TTC549 (cell line): ENCODE results near the gene MMP17.

Experiments
- FAIRE-seq: peaks from 2 replicates; lab custom pipeline; 2012; peaks lifted over from hg19 to GRCh38; lab: Jason Lieb, UNC

The MMP17 gene

GRCh38 chr12:131827961-131828534 is at the start of gene MMP17:
MMP17 (plus strand) TSS chr12:131828393; CDS start chr12:131828495, 102 bp downstream.
- no peak for FAIRE-seq

GRCh38 chr12:131779027-131779426 is 49.2 kb upstream of the MMP17 start:
- FAIRE-seq, result no peak

GRCh38 chr12:131782061-131782460 is 46.1 kb upstream of the MMP17 start:
- FAIRE-seq, result no peak

- no peak for FAIRE-seq
Measured at GRCh38 chr12:131783915-131784541, 44.2 kb upstream of the MMP17 start.

GRCh38 chr12:131784909-131785762 is 43.1 kb upstream of the MMP17 start:
- FAIRE-seq, result no peak

- FAIRE-seq, result no peak
Measured at GRCh38 chr12:131785763-131786330, 42.3 kb upstream of the MMP17 start.

GRCh38 chr12:131786331-131786730 is 41.9 kb upstream of the MMP17 start:
- FAIRE-seq, result no peak

GRCh38 chr12:131787143-131787660 is 41.0 kb upstream of the MMP17 start:
- no peak for FAIRE-seq

- FAIRE-seq, result no peak
Measured at GRCh38 chr12:131788070-131788469, 40.1 kb upstream of the MMP17 start.

- no peak for FAIRE-seq
Measured at GRCh38 chr12:131789638-131790037, 38.6 kb upstream of the MMP17 start.

- FAIRE-seq, result no peak
Measured at GRCh38 chr12:131793243-131794022, 34.8 kb upstream of the MMP17 start.

GRCh38 chr12:131794061-131794460 is 34.1 kb upstream of the MMP17 start:
- FAIRE-seq, result no peak

GRCh38 chr12:131794573-131794972 is 33.6 kb upstream of the MMP17 start:
- FAIRE-seq, result no peak

- no peak for FAIRE-seq
Measured at GRCh38 chr12:131795064-131795463, 33.1 kb upstream of the MMP17 start.

GRCh38 chr12:131795690-131796410 is 32.3 kb upstream of the MMP17 start:
- FAIRE-seq, result no peak

- no peak for FAIRE-seq
Measured at GRCh38 chr12:131796411-131796736, 31.8 kb upstream of the MMP17 start.

- no peak for FAIRE-seq
Measured at GRCh38 chr12:131796754-131797587, 31.2 kb upstream of the MMP17 start.

- no peak for FAIRE-seq
Measured at GRCh38 chr12:131797588-131797934, 30.6 kb upstream of the MMP17 start.

- FAIRE-seq, result no peak
Measured at GRCh38 chr12:131799195-131799594, 29.0 kb upstream of the MMP17 start.

- no peak for FAIRE-seq
Measured at GRCh38 chr12:131799828-131800593, 28.2 kb upstream of the MMP17 start.
